ENCODE data around the gene LDLRAD4.
"Not testable (repeated sequence)": the region's sequence is repeated elsewhere in the genome, so short reads cannot be mapped to it uniquely, and the experiment has no call there.

Gene LDLRAD4

DNA sequence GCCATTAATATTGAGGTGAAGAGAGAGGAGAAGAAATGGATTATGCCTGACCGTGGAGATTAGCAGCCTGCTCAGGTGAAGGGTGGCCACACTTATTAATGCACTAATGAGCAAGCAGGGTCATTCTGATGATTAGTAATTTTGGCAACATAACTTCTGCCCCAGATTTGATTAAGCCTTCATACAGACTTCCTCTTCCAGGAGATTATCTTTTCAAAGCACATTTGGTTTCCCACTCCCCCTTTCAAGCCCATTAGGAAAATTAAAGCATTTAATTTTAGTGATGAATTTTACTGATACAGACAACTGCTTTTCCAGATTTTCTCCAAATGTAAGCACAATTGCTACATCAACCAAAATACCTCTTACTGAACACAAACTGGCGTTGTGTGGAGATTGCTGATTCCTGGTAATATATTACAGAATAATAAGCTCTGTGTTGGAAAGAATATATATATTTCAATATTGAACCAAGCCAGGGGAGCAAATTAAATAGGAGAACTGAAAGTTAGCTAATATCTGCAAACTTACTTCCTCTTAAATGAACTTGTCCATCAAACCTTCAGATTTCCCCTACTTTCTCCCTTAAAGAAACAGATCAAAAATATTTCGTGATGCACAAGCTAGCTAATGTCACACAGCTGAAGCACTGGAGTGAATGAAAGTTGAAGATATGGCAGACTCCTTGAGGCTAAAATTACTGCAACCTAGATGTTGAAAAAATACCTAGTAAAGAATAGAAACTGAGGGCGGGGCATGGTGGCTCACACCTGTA, 367.0 kb downstream of the LDLRAD4 start:
- peak; percentile 80 for DNase-seq

GRCh38 chr18:13587001-13587400, 368.4 kb downstream of the LDLRAD4 start:
- DNase-seq, result no peak

DNA sequence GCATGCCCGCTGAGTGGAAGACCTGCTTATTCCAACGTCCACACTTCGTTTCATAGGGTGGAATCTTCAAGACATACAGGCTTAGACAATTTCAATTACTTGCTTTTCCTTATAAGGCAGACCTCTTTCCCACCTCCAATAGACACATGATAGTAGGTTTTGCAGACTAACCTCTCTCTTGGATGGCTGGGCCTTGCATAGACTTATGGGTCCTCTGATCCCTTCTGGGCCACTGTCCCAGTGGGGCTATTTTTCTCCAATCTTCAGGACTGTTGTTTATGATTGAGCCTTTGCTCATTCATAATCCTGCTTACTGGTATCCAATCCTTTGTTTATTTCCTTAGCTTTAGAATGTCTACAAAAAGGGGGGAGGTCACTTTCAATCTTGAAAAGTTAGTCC, 368.9 kb downstream of the LDLRAD4 start:
- no peak for DNase-seq

DNA sequence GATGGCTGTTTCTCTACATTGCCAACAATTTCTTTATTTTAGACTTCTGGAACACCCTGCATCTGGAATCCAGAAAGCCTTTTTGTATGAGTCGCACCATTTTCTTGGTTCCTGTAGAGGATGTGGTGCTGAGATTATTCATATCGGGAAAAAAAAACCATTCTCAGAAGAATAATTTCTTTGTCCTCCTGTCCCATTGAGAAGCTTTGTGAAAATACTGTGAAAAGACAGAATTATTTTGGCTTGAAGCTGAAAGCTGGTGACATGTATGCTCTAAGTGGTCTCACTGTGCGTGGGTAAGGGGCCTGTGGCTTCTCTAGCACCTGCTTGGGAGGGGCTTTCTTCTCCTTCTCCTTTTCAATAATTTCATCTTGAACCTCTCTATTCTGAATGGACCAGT, 369.4 kb downstream of the LDLRAD4 start:
- DNase-seq, result no peak

- no peak for DNase-seq
Measured at GRCh38 chr18:13589316-13589715, 370.8 kb downstream of the LDLRAD4 start.

DNA sequence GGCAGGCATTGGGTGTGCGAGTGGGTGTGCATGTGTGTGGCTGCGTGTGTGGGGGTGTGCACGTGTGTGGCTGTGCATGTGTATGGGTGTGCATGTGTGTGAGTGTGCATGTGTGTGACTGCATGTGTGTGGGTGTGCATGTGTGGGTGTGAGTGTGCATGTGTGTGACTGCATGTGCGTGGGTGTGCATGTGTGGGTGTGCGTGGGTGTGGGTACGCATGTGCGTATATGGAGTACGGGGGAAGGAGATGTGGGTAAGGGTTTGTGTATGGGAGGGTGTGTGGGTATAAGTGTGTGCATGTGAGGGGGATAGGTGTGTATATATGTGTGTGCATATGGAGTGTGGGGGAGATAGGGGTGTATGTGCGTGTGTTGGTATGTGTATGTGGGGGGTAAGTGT, 371.4 kb downstream of the LDLRAD4 start:
- no peak for DNase-seq

- DNase-seq, result peak; percentile 49
Measured at GRCh38 chr18:13592246-13592645, 373.7 kb downstream of the LDLRAD4 start.

- peak; percentile 37 for DNase-seq
Measured at GRCh38 chr18:13594551-13594950, 376.0 kb downstream of the LDLRAD4 start.

DNA sequence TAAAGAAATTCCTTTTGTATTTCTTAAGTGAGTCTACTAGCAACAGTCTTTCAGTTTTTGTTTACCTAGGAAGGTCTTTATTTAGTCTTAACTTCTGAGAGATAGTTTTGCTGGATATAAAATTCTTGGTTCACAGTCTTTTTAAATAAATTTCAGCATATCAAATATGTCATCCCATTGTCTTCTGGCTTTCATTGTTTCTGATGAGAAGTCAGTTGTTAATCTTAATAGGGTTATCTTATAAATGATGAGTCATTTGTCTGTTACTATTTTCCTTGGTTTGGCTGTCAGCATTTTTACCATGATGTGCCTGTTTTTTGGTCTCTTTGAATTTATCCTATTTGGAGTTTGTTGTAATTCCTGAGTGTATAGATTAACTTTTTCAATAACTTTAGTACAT, 378.5 kb downstream of the LDLRAD4 start:
- DNase-seq, result no peak

GRCh38 chr18:13598591-13598990, 380.0 kb downstream of the LDLRAD4 start:
- DNase-seq, result no peak

GRCh38 chr18:13599031-13599430, 380.5 kb downstream of the LDLRAD4 start:
- no peak for DNase-seq

GRCh38 chr18:13603304-13604019, 384.9 kb downstream of the LDLRAD4 start:
- no peak for DNase-seq

DNA sequence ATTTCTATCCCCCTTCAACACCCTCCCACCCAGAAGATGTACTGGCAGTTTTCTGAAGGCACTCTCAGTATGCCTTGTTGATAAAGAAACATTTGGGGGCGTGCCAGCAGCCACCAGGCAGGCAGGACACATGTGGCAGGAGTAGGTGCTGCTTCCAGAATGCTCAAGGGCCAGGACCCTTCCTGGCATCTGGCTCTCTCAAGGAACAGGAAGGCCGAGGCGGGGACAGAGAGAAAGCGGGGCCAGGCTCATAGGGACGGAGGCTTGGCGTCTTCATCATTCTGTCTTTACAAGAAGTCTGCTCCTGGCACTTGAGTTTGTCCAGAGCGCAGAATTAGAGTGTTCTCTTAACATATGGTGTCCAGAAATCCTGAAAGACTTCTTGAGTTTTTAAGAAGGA, 386.2 kb downstream of the LDLRAD4 start:
- DNase-seq, result no peak

- no peak for DNase-seq
Measured at GRCh38 chr18:13605477-13605876, 386.9 kb downstream of the LDLRAD4 start.

DNA sequence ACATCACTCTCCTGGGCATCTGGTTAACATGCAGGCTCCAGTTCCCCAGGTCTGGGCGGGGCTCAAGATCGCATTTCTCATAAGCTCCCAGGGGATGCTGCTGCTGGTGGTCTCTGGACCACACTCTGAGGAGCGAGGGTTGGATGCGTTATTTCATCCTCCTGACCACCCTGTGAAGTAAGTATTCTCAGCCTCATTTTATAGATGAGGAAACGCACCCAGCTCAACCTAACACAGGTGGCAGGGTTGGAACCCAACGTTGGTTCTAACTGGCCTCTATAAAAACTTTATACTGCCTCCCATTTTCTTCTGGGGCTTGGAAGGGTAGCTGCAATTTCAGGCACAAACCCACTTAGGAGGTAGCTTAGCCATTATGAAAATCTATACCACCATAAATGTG, 387.3 kb downstream of the LDLRAD4 start:
- DNase-seq, result no peak

DNA sequence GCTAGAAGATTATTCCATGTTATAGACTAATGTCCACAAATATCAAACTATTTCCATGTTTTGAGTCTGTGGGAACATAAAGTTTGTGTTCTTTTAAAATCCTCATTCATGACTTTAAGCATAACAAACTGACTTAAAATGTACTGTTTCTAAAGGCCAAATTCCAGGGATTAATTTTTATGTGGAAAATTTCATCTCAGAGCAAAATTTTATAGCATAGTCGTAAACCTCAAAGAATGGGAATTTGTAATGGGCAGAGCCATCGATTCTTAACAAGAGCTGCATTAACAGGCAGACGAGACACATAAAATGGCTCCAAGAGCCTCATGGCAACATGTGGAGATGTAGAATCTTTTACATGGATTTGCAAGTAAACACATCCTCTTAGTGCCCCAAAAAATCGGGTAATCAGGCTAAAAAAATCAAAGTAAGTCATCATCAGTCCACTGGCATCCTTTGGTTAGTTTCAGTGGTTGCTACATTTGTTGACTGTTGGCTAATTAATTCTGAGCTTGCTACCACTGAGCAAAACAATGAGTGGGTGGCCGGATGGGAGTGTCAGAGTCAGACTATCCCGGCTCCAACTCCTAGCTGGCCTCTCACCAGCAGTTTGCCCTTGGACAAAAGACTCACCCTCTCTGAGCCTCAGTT, 388.2 kb downstream of the LDLRAD4 start:
- DNase-seq, result peak; percentile 33

- DNase-seq, result not testable (repeated sequence)
Measured at GRCh38 chr18:13608024-13608562, 389.5 kb downstream of the LDLRAD4 start.

DNA sequence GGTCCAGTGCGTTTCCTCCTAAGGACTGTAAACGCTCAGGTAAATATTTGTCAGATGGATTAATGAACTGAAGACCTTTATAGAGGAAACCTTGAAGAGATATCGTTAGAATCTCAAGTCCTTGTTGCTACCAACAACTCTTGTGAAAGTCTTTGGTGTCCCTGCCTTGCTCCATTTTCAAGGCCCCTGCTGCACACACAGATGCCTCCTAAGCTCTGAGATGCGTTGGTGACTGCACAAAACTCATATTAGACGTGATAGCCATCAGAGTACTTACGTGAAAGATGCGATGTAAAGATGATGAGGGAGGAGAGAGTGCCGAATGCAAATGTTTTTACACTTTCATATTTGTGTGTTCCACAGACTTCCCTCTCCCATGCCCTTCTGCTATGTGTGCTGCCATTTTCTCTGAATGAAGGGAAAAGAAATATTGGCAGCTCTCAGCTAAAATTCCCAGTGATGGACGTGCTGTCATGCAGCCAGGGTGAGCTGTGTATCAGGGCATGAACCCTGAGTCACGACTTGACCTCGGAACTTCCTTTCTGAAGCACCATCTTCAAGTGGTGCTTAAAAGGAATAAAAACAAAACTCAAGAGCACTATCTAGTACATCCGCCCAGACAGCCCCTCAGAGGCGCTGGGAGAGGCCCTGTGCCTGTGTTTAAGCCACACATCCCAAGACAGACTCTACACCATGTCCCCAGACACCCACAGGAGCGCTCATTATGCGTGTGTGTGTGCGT, 390.4 kb downstream of the LDLRAD4 start:
- DNase-seq, result peak; percentile 76

DNA sequence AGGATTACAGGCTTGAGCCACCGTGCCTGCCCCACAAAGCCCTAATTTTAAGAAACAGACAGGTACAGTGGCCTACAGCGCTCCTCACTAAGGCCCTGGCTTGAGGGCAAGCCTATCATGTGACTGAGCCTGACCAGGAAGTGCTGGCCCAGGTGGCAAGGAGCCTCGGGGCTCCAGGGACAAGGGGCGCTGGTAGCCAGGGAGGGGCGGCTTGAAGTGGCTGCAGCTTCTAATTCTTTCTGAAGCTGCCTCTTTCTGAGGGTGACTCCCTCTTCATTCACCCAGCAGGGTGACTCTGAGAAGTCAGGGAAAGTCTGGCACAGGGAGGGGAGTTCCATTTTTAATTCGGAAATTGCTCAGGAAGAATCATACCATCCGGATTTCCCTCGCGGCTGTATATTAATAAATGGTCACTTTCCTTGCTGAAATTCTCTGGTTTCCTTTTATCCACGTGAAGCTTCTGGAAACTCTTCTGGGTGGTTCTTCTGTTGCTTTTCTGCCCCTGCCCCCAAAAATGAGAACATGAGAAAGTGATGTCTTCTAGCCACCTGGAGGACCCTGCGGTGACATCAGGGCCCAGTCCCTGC, 392.1 kb downstream of the LDLRAD4 start:
- no peak for DNase-seq

GRCh38 chr18:13611142-13611600, 392.6 kb downstream of the LDLRAD4 start:
- DNase-seq, result peak; percentile 77

DNA sequence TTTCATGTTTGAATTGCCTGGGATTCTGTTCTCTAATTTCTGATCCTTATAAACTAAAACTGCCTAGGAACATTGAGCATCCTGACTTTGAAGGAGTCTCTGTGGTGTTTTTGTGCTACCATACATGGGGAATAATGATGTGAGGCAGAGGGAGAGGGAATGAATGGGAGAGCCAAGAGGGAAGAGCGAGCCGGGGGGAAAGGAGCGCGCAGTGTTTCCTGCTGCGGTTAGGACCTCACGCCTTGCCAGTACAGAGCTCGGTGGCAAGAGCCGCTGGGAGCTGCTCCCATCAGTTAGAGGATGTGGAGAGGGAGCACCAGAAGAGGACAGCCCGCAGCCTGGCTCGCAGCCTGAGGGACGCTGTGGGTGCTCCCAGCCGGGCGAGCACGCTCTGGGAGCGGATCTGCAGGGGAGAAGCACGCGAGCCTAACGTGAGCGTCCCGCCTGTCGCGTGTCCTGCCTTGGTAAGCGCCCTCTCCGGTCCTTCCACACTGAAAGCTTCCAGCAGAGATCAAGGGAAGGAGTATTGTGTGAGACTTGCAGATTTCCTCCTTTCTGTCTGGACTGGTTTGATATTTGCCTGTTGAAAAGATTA, 393.1 kb downstream of the LDLRAD4 start:
- peak; percentile 55 for DNase-seq
